HepG2 (cell line): ENCODE measurements around the gene ABCA13. TPM values are rescaled to one million over a fixed set of nuclear protein-coding genes. Genes with fewer than 3 reads are reported as not detected.

Experiments
- CBX1 ChIP-seq: IDR thresholded peaks from one replicate; pipeline ENCODE4 v1.6.1; 2016; ENCODE audit warnings: antibody characterized with exemption, low read depth
- CHD2 ChIP-seq: IDR thresholded peaks from 2 replicates; pipeline ENCODE4 v1.6.1; 2011; ENCODE audit warnings: low read depth, low read length, improper control_type of control experiment
- ETV5 ChIP-seq: IDR thresholded peaks from 2 replicates; pipeline ENCODE4 v1.6.1; 2018; ENCODE audit warnings: missing biosample characterization, missing genetic modification reagents, inconsistent platforms, borderline replicate concordance
- FOXA3 ChIP-seq: IDR thresholded peaks from 2 replicates; pipeline ENCODE4 v1.6.1; 2016; ENCODE audit warnings: missing genetic modification reagents, missing compliant biosample characterization
- GATAD1 ChIP-seq: IDR thresholded peaks from 2 replicates; pipeline ENCODE4 v1.6.1; 2016; ENCODE audit warnings: missing genetic modification reagents, missing compliant biosample characterization
- IRF1 ChIP-seq: sonication (generic); formaldehyde crosslinking; IDR thresholded peaks from 2 replicates; pipeline ENCODE4 v1.4.0; 2020; ENCODE audit warnings: low read depth, mild to moderate bottlenecking, missing genetic modification reagents
- MXD4 ChIP-seq: IDR thresholded peaks from 2 replicates; pipeline ENCODE4 v1.6.1; 2016; ENCODE audit warnings: mild to moderate bottlenecking, missing biosample characterization, missing genetic modification reagents
- MYNN ChIP-seq: sonication (generic); formaldehyde crosslinking; IDR thresholded peaks from 2 replicates; pipeline ENCODE4 v1.4.0; 2020; ENCODE audit warnings: mild to moderate bottlenecking, low read depth, missing genetic modification reagents
- MYPOP ChIP-seq: sonication (generic); formaldehyde crosslinking; IDR thresholded peaks from 2 replicates; pipeline ENCODE4 v1.8.1; 2023; ENCODE audit warnings: mild to moderate bottlenecking, moderate library complexity, missing genetic modification reagents
- NFATC3 ChIP-seq: sonication (generic); formaldehyde crosslinking; IDR thresholded peaks from 2 replicates; pipeline ENCODE4 v1.5.1; 2020; ENCODE audit warnings: mild to moderate bottlenecking, missing genetic modification reagents
- NFE2 ChIP-seq: sonication (generic); formaldehyde crosslinking; IDR thresholded peaks from 2 replicates; pipeline ENCODE4 v1.4.0; 2020; ENCODE audit warnings: missing genetic modification reagents
- POLR2A ChIP-seq, 2 experiments: IDR thresholded peaks; 2 replicates each; pipeline ENCODE4 v1.6.1; 2011; ENCODE audit warnings: low read depth in 2 of 2, low read length in 2 of 2, mild to moderate bottlenecking in 1 of 2, moderate library complexity in 1 of 2; ENCODE audit not compliant: insufficient read depth in 1 of 2
- SKI ChIP-seq: fragments of 450-650 bp; IDR thresholded peaks from one replicate; pipeline ENCODE4 v1.6.1; 2018; ENCODE audit warnings: mild to moderate bottlenecking; ENCODE audit not compliant: partially characterized antibody
- SRSF1 ChIP-seq: fragments of 200-400 bp; formaldehyde crosslinking; optimal IDR thresholded peaks from 2 replicates; pipeline ENCODE3; 2017; ENCODE audit warnings: mild to moderate bottlenecking, low read depth, low read length, moderate library complexity
- TBX2 ChIP-seq: sonication (generic); formaldehyde crosslinking; IDR thresholded peaks from 2 replicates; pipeline ENCODE4 v1.5.0; 2020; ENCODE audit warnings: missing genetic modification reagents, mild to moderate bottlenecking, borderline replicate concordance
- THYN1 ChIP-seq: sonication (generic); formaldehyde crosslinking; IDR thresholded peaks from 2 replicates; pipeline ENCODE4 v1.8.1; 2023; ENCODE audit warnings: low read depth, mild to moderate bottlenecking, moderate library complexity, missing genetic modification reagents, borderline replicate concordance
- YEATS4 ChIP-seq: sonication (generic); formaldehyde crosslinking; IDR thresholded peaks from 2 replicates; pipeline ENCODE4 v1.4.0; 2020; ENCODE audit warnings: missing genetic modification reagents, borderline replicate concordance
- ZFAT ChIP-seq: sonication (generic); formaldehyde crosslinking; conservative IDR thresholded peaks from 2 replicates; pipeline ENCODE4 v1.8.1; 2023; ENCODE audit warnings: missing genetic modification reagents, inconsistent platforms
- ZFP82 ChIP-seq: sonication (generic); formaldehyde crosslinking; IDR thresholded peaks from 2 replicates; pipeline ENCODE4 v1.5.1; 2020; ENCODE audit warnings: mild to moderate bottlenecking, missing genetic modification reagents, borderline replicate concordance
- ZNF121 ChIP-seq: sonication (generic); formaldehyde crosslinking; IDR thresholded peaks from 2 replicates; pipeline ENCODE4 v1.5.0; 2020; ENCODE audit warnings: mild to moderate bottlenecking, missing genetic modification reagents
- ZNF17 ChIP-seq: sonication (generic); formaldehyde crosslinking; IDR thresholded peaks from 2 replicates; pipeline ENCODE4 v1.5.0; 2020; ENCODE audit warnings: mild to moderate bottlenecking, missing genetic modification reagents
- ZNF343 ChIP-seq: sonication (generic); formaldehyde crosslinking; IDR thresholded peaks from 2 replicates; pipeline ENCODE4 v1.4.0; 2020; ENCODE audit warnings: mild to moderate bottlenecking, missing genetic modification reagents
- ZNF569 ChIP-seq: sonication (generic); formaldehyde crosslinking; IDR thresholded peaks from 2 replicates; pipeline ENCODE4 v1.5.0; 2020; ENCODE audit warnings: mild to moderate bottlenecking, missing genetic modification reagents, moderate library complexity, borderline replicate concordance
- ZNF607 ChIP-seq: sonication (generic); formaldehyde crosslinking; IDR thresholded peaks from 2 replicates; pipeline ENCODE4 v1.5.1; 2020; ENCODE audit warnings: missing genetic modification reagents, mild to moderate bottlenecking, borderline replicate concordance
- ZNF792 ChIP-seq: IDR thresholded peaks from 2 replicates; pipeline ENCODE4 v1.6.1; 2016
- polyA plus RNA-seq, 8 experiments: library from polyadenylated mRNA; depleted of rRNA in 3 of 8; stranded (reverse) in 7 of 8; unstranded in 1 of 8; fragments of >200 nt; fragmentation: Illumina TruSeq in 4 of 8; extraction: Trizol in 4 of 8; gene quantifications; 2 replicates each; pipeline versions ENCODE4 v1.2.1 to v1.2.3, GENCODE V29; 2011 to 2016; ENCODE audit warnings: low read depth in 4 of 8, missing spikeins in 1 of 8, mixed read lengths in 1 of 8; ENCODE audit not compliant: insufficient read depth in 1 of 8
- total RNA-seq, 5 experiments: library from RNA; depleted of rRNA; stranded (reverse); fragments of >200 nt; fragmentation: Illumina TruSeq; extraction: Trizol; gene quantifications; 2 replicates each; pipeline ENCODE4 v1.2.3, GENCODE V29; 2016; ENCODE audit warnings: low read depth in 1 of 5
- TF ChIP-seq, protein P1 (sequence below): IDR thresholded peaks from 2 replicates; pipeline ENCODE4 v1.6.1; 2012; ENCODE audit warnings: low read length, improper control_type of control experiment
- TF ChIP-seq, protein P2 (sequence below): IDR thresholded peaks from 2 replicates; pipeline ENCODE4 v1.6.1; 2016; ENCODE audit warnings: missing compliant biosample characterization, missing genetic modification reagents, borderline replicate concordance

ABCA13 gene
- total and polyA plus RNA-seq, 2 of the 13 experiments (the other 11 are each of a cell fraction or from before 2014, with no cell fraction given): 0.03 TPM; not detected in 1

- TF ChIP-seq, protein P1, sequence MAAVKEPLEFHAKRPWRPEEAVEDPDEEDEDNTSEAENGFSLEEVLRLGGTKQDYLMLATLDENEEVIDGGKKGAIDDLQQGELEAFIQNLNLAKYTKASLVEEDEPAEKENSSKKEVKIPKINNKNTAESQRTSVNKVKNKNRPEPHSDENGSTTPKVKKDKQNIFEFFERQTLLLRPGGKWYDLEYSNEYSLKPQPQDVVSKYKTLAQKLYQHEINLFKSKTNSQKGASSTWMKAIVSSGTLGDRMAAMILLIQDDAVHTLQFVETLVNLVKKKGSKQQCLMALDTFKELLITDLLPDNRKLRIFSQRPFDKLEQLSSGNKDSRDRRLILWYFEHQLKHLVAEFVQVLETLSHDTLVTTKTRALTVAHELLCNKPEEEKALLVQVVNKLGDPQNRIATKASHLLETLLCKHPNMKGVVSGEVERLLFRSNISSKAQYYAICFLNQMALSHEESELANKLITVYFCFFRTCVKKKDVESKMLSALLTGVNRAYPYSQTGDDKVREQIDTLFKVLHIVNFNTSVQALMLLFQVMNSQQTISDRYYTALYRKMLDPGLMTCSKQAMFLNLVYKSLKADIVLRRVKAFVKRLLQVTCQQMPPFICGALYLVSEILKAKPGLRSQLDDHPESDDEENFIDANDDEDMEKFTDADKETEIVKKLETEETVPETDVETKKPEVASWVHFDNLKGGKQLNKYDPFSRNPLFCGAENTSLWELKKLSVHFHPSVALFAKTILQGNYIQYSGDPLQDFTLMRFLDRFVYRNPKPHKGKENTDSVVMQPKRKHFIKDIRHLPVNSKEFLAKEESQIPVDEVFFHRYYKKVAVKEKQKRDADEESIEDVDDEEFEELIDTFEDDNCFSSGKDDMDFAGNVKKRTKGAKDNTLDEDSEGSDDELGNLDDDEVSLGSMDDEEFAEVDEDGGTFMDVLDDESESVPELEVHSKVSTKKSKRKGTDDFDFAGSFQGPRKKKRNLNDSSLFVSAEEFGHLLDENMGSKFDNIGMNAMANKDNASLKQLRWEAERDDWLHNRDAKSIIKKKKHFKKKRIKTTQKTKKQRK: no peak
- no peak for TF ChIP-seq IRF1 (CRISPR knock-in tag)
- TF ChIP-seq ZNF607 (CRISPR knock-in tag): no peak; the same call in 1 of the 2 replicates
- no peak; the same call in 1 of the 2 replicates for TF ChIP-seq MYPOP (CRISPR knock-in tag)
- peak; percentile 56; the same call in 1 of the 2 replicates for TF ChIP-seq ETV5 (CRISPR knock-in tag)
- no peak for TF ChIP-seq THYN1
- 0 out of 2 replicates have a peak, but pooled peaks have one; percentile 29 for TF ChIP-seq MXD4 (CRISPR knock-in tag)
- peak; percentile 56; the same call in 1 of the 2 replicates for TF ChIP-seq YEATS4 (CRISPR knock-in tag)
- TF ChIP-seq ZNF343: 0 out of 2 replicates have a peak, but pooled peaks have one; percentile 46
- TF ChIP-seq CHD2: no peak
- TF ChIP-seq SRSF1: no peak
- no peak for TF ChIP-seq ZNF17 (CRISPR knock-in tag)
- no peak for TF ChIP-seq MYNN (CRISPR knock-in tag)
- TF ChIP-seq NFE2 (CRISPR knock-in tag): no peak
- peak; percentile 70 for TF ChIP-seq SKI
- no peak for TF ChIP-seq GATAD1 (CRISPR knock-in tag)
- TF ChIP-seq CBX1: no peak
- peak; percentile 59; the same call in 1 of the 2 replicates for TF ChIP-seq ZNF792 (CRISPR knock-in tag)
- TF ChIP-seq, protein P2, sequence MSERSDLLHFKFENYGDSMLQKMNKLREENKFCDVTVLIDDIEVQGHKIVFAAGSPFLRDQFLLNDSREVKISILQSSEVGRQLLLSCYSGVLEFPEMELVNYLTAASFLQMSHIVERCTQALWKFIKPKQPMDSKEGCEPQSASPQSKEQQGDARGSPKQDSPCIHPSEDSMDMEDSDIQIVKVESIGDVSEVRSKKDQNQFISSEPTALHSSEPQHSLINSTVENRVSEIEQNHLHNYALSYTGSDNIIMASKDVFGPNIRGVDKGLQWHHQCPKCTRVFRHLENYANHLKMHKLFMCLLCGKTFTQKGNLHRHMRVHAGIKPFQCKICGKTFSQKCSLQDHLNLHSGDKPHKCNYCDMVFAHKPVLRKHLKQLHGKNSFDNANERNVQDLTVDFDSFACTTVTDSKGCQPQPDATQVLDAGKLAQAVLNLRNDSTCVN (CRISPR knock-in tag): no peak; the same call in 1 of the 2 replicates
- TF ChIP-seq ZFAT (CRISPR knock-in tag): no peak
- no peak for TF ChIP-seq ZFP82 (CRISPR knock-in tag)
- peak; percentile 95 for TF ChIP-seq TBX2 (CRISPR knock-in tag)
- peak; percentile 98 for TF ChIP-seq FOXA3 (CRISPR knock-in tag)
- no peak for TF ChIP-seq NFATC3
- no peak for TF ChIP-seq ZNF569 (CRISPR knock-in tag)
- peak in 1 of 2 experiments; percentile 43; a peak in 1 of 4 replicates for TF ChIP-seq POLR2A (IDR thresholded peaks at IDR 0.05; ENCODE audit: insufficient read depth in 1 of 2, low read depth in 2 of 2, low read length in 2 of 2)
- TF ChIP-seq ZNF121 (CRISPR knock-in tag): no peak
These were observed 26.9 kb upstream of the ABCA13 start (continued) for GRCh38 chr7:48144291-48144768.
